ENCODE results near the gene RNF212.

RNF212 gene

GRCh38 chr4:1031956-1032795 is 81.2 kb downstream of the RNF212 start:
- DNase-seq, result no peak

DNA sequence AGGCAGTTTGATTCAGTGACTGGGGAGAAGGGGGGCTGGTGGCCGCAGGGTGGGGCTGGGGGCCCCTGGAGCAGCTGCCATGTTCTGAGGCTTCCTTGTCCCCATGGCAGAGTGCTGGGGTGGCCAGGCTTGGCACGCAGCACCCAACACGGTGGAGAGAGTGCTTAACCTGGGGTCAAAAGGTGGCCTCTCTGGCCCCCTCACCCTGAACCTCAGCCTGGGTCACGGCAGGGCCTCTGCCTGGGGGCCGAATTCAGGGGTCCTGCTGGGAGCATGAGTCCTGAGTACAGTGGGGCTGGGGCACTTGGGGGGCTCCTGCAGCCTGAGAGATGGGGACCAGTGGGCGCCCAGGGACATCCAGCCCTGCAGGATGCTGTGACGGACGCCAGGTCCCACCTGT is 82.0 kb downstream of the RNF212 start:
- no peak for DNase-seq

DNA sequence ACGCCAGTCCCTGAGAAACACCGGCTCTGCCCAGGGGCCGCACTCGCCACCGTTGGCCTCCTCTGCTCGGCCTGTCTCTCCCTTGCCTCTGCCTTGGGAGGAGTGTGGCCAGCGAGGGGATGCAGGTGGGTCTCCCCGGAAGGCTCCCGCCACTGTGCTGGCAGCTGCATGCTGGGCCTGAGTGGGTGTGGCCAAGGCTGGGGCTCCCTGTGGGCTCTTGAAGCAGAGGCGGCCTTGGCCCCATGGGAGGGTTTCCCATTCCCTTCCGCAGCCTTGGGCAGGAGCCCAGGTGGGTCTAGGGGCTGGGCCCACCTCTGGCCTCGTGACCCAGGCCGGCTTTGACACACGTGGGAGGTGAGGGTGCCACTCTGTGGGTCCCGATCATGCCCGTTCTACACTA is 82.8 kb downstream of the RNF212 start:
- DNase-seq, result no peak

GRCh38 chr4:1030031-1030430 is 83.3 kb downstream of the RNF212 start:
- DNase-seq, result no peak

DNA sequence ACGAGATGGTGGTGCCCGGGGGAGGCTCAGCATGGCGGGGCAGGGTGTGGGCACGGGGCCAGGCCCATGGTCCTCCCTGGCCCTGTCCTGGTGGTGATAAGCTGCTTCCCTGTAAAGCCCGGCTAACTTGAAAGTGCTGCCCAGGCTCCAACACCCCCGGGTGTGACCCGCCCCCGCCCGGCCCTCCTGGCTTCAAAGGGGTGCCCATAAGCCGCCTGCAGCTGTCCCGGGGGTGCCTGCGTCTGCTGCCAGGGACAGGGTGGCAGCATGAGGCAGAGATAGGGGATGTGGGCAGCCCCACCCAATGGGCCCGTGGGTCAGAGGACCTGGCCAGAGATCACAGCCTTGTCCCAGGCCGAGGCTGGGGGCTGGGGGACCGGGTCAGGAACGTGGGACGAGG is 83.8 kb downstream of the RNF212 start:
- no peak for DNase-seq

DNA sequence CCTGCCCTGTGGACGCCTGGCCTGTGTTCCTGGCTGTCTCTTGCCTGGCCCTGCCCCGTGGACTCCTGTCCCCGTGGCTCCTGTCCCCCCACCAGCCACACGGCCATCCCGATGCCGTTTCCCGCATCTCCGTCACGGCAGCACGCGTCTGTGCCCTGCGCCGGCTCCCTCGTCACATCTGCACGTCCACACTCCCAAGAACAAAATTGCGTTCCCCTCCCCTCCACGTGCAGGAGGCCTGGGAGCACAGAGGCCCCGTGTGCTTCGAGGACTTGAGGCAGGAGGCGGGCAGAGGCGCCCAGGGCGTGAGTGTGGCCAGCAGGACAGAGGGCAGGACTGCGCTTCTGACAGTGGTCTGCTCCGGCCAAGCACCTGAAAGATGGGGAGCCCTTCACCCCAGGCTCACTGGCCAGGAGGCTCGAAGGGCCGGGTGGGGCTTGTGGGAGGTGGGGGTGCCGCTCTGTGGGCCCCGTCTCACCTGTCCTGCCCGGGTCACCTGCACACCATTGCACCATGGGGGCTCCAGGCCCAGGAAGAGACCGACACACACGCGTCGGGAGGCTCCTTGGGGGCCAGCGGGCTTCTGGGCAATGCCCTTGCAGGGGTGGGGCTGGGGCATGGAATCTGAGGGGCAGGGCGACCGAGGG is 84.7 kb downstream of the RNF212 start:
- DNase-seq, result no peak

GRCh38 chr4:1027915-1028238 is 85.5 kb downstream of the RNF212 start:
- DNase-seq, result no peak

GRCh38 chr4:1027219-1027914 is 86.0 kb downstream of the RNF212 start:
- DNase-seq, result no peak

- no peak for DNase-seq
Measured at GRCh38 chr4:1026115-1026514, 87.2 kb downstream of the RNF212 start.

- no peak for DNase-seq
Measured at GRCh38 chr4:1024882-1025545, 88.3 kb downstream of the RNF212 start.

GRCh38 chr4:1023895-1024740 is 89.2 kb downstream of the RNF212 start:
- no peak for DNase-seq

DNA sequence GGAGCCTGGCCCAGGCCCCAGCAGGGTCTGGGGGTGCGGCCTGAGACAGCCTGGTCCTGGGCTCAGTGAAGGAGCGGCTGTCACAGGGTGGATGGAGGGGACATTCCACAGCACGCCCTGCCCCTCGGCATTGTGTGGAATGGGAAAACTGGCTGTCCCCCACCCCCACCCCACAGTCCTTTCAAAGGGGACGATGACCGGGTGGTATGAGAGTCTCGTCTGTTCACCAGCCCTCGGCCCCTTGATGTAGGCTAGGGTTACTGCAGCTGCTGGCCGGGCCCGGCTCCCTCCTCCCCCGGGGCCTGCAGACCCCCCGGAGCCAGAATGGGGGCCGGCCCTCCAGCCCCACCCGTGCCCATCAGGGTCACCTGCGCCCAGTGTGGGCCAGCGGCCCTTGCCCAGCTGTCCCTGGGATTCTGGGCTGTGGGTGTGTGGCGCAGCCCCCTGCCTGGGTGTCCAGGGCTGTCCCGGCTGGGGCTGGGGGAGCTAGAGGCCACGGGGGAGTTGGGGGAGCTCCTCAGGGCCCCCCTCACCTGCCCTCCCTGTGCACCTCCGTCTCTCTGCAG is 90.2 kb downstream of the RNF212 start:
- no peak for DNase-seq

- no peak for DNase-seq
Measured at GRCh38 chr4:1022739-1023066, 90.7 kb downstream of the RNF212 start.

DNA sequence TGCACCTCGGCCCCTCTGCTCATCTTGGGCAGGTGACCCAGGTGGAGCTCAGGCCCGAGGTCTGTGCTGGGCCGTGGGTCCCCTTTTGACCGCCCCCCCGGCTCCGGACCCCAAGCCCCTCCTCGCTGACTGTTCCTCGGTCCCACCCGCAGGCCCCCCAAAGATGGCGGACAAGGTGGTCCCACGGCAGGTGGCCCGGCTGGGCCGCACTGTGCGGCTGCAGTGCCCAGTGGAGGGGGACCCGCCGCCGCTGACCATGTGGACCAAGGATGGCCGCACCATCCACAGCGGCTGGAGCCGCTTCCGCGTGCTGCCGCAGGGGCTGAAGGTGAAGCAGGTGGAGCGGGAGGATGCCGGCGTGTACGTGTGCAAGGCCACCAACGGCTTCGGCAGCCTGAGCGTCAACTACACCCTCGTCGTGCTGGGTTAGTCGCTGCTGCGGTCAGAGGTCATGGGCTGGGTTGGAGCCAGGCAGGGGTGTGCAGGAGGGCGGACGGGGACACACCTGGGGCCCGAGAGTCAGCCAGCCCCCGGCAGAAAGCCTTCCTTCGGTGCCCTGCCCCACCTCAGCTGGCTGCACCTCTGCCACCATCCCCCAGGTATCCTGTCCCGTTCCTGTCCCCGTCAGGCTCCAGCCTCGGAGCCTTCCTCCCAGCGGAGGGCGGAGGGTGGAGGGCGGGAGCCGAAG is 91.2 kb downstream of the RNF212 start:
- no peak for DNase-seq
